ENCODE data around the gene DUSP14. TPM values are rescaled to one million over a fixed set of nuclear protein-coding genes. Genes with fewer than 3 reads are reported as not detected.

Gene DUSP14
- total and polyA plus RNA-seq, 2 of the 13 experiments (the other 11 are each of a cell fraction or from before 2014, with no cell fraction given) = 33.5 to 39.8 TPM

GRCh38 chr17:37489197-37490001 is at the start of gene DUSP14 (continued):
- no peak for TF ChIP-seq SP2 (CRISPR knock-in tag; IDR thresholded peaks at IDR 0.05)
- TF ChIP-seq IRF9 (CRISPR knock-in tag; IDR thresholded peaks at IDR 0.05; ENCODE audit: borderline replicate concordance) = no peak; the same call in 1 of the 2 replicates
- TF ChIP-seq ZNF576 (CRISPR knock-in tag; IDR thresholded peaks at IDR 0.05) = no peak
- TF ChIP-seq ZNF256 (CRISPR knock-in tag; conservative IDR thresholded peaks at IDR 0.05) = no peak
- TF ChIP-seq DZIP1 (CRISPR knock-in tag; IDR thresholded peaks at IDR 0.05) = 0 out of 2 replicates have a peak, but pooled peaks have one; percentile 52
- TF ChIP-seq NFE2L2 (IDR thresholded peaks at IDR 0.05; ENCODE audit: low read length) = no peak
- no peak for TF ChIP-seq RAD51 (IDR thresholded peaks at IDR 0.05; ENCODE audit: borderline replicate concordance)
- no peak for TF ChIP-seq HOXD1 (CRISPR knock-in tag; IDR thresholded peaks at IDR 0.05)
- no peak for TF ChIP-seq TIGD3 (CRISPR knock-in tag; IDR thresholded peaks at IDR 0.05; ENCODE audit: borderline replicate concordance)
- peak; percentile 70; the same call in 1 of the 2 replicates for TF ChIP-seq ZNF749 (CRISPR knock-in tag; IDR thresholded peaks at IDR 0.05; ENCODE audit: borderline replicate concordance)
- TF ChIP-seq SUZ12 (IDR thresholded peaks at IDR 0.05; ENCODE audit: low read depth, low read length) = no peak
- 0 out of 2 replicates have a peak, but pooled peaks have one; percentile 3 for TF ChIP-seq TGIF2 (CRISPR knock-in tag; IDR thresholded peaks at IDR 0.05)
- TF ChIP-seq ZBTB4 (CRISPR knock-in tag; IDR thresholded peaks at IDR 0.05; ENCODE audit: borderline replicate concordance) = no peak
- TF ChIP-seq GABPB1 (CRISPR knock-in tag; IDR thresholded peaks at IDR 0.05) = peak; percentile 71; the same call in 1 of the 2 replicates
- no peak for TF ChIP-seq CENPBD1 (CRISPR knock-in tag; IDR thresholded peaks at IDR 0.05; ENCODE audit: borderline replicate concordance, low read depth)
- no peak for TF ChIP-seq GZF1 (CRISPR knock-in tag; IDR thresholded peaks at IDR 0.05)
- TF ChIP-seq POLR2AphosphoS5 (IDR thresholded peaks at IDR 0.05; ENCODE audit: low read depth, low read length) = peak; percentile 77
- TF ChIP-seq ZFP82 (CRISPR knock-in tag; IDR thresholded peaks at IDR 0.05; ENCODE audit: borderline replicate concordance) = no peak
- TF ChIP-seq SSRP1 (CRISPR knock-in tag; IDR thresholded peaks at IDR 0.05) = no peak
- TF ChIP-seq ZNF24 (IDR thresholded peaks at IDR 0.05) = no peak
- no peak for TF ChIP-seq EHMT2 (IDR thresholded peaks at IDR 0.05; ENCODE audit: borderline replicate concordance, low read depth, low read length)

Measured in HepG2 (cell line).